ENCODE results near the gene FAM78A.

FAM78A gene

GRCh38 chr9:131239161-131239975 lies 36.9 kb downstream of the FAM78A start:
- DNase-seq (ENCODE audit: low read depth in 2 of 2): no peak

- no peak for DNase-seq (ENCODE audit: low read depth in 2 of 2)
These were observed 37.8 kb downstream of the FAM78A start for GRCh38 chr9:131238402-131239021.

- peak; percentile 74 to 87 for DNase-seq (ENCODE audit: low read depth in 2 of 2)
These were observed 38.3 kb downstream of the FAM78A start for GRCh38 chr9:131237931-131238401.

- DNase-seq (ENCODE audit: low read depth in 2 of 2): no peak
These were observed 39.0 kb downstream of the FAM78A start for GRCh38 chr9:131237291-131237690.

GRCh38 chr9:131236761-131237160 lies 39.5 kb downstream of the FAM78A start:
- no peak for DNase-seq (ENCODE audit: low read depth in 2 of 2)

GRCh38 chr9:131236161-131236560 lies 40.1 kb downstream of the FAM78A start:
- DNase-seq (ENCODE audit: low read depth in 2 of 2): no peak

- DNase-seq (ENCODE audit: low read depth in 2 of 2): no peak
These were observed 40.8 kb downstream of the FAM78A start for GRCh38 chr9:131235480-131235851.

- no peak for DNase-seq (ENCODE audit: low read depth in 2 of 2)
These were observed 41.4 kb downstream of the FAM78A start for GRCh38 chr9:131234799-131235479.

- DNase-seq (ENCODE audit: low read depth in 2 of 2): no peak
These were observed 42.3 kb downstream of the FAM78A start for GRCh38 chr9:131233995-131234394.

- no peak for DNase-seq (ENCODE audit: low read depth in 2 of 2)
These were observed 42.8 kb downstream of the FAM78A start for GRCh38 chr9:131233556-131233955.

GRCh38 chr9:131228988-131229387 lies 47.3 kb downstream of the FAM78A start:
- no peak for DNase-seq (ENCODE audit: low read depth in 2 of 2)

GRCh38 chr9:131227959-131228460 lies 48.3 kb downstream of the FAM78A start:
- DNase-seq (ENCODE audit: low read depth in 2 of 2): no peak

- DNase-seq (ENCODE audit: low read depth in 2 of 2): no peak
These were observed 49.0 kb downstream of the FAM78A start for GRCh38 chr9:131227112-131227958.

GRCh38 chr9:131226226-131226625 lies 50.1 kb downstream of the FAM78A start:
- DNase-seq (ENCODE audit: low read depth in 2 of 2): no peak

GRCh38 chr9:131222460-131222859 lies 53.9 kb downstream of the FAM78A start:
- no peak for DNase-seq (ENCODE audit: low read depth in 2 of 2)

GRCh38 chr9:131220485-131220884 lies 55.8 kb downstream of the FAM78A start:
- DNase-seq (ENCODE audit: low read depth in 2 of 2): no peak

- DNase-seq (ENCODE audit: low read depth in 2 of 2): no peak
These were observed 57.9 kb downstream of the FAM78A start for GRCh38 chr9:131218370-131218769.

- no peak for DNase-seq (ENCODE audit: low read depth in 2 of 2)
These were observed 58.8 kb downstream of the FAM78A start for GRCh38 chr9:131217331-131218031.

- no peak for DNase-seq (ENCODE audit: low read depth in 2 of 2)
These were observed 59.5 kb downstream of the FAM78A start for GRCh38 chr9:131216806-131217205.

GRCh38 chr9:131214876-131215275 lies 61.4 kb downstream of the FAM78A start:
- DNase-seq (ENCODE audit: low read depth in 2 of 2): no peak

- DNase-seq (ENCODE audit: low read depth in 2 of 2): no peak
These were observed 61.9 kb downstream of the FAM78A start for GRCh38 chr9:131214286-131214856.

All from stimulated activated CD4-positive, alpha-beta T cell treated with anti-CD3 and anti-CD28 coated beads, Interleukin-12 subunit alpha, Interleukin-12 subunit beta, amount 100 ng/mL, for 24 hours (primary cell).